D721Med (cell line): Measurements from ENCODE around the gene RPL32.

Experiments used
- DNase-seq: peaks from one replicate; pipeline ENCODE4 v3.0.0; 2011; ENCODE audit warnings: low spot score; ENCODE audit not compliant: insufficient read length
- FAIRE-seq: peaks from 2 replicates; lab custom pipeline; 2011; peaks lifted over from hg19 to GRCh38; lab: Jason Lieb, UNC
- TF ChIP-seq, protein P1 (sequence below): IDR thresholded peaks from 2 replicates; pipeline ENCODE4 v1.5.1; 2012; ENCODE audit warnings: mild to moderate bottlenecking, control low read depth; ENCODE audit not compliant: insufficient read depth; ENCODE audit errors: missing control alignments

RPL32 gene

GRCh38 chr3:12829886-12830784, 11.2 kb downstream of the RPL32 start:
- no peak for DNase-seq
- TF ChIP-seq, protein P1, sequence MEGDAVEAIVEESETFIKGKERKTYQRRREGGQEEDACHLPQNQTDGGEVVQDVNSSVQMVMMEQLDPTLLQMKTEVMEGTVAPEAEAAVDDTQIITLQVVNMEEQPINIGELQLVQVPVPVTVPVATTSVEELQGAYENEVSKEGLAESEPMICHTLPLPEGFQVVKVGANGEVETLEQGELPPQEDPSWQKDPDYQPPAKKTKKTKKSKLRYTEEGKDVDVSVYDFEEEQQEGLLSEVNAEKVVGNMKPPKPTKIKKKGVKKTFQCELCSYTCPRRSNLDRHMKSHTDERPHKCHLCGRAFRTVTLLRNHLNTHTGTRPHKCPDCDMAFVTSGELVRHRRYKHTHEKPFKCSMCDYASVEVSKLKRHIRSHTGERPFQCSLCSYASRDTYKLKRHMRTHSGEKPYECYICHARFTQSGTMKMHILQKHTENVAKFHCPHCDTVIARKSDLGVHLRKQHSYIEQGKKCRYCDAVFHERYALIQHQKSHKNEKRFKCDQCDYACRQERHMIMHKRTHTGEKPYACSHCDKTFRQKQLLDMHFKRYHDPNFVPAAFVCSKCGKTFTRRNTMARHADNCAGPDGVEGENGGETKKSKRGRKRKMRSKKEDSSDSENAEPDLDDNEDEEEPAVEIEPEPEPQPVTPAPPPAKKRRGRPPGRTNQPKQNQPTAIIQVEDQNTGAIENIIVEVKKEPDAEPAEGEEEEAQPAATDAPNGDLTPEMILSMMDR: peak; percentile 4
- FAIRE-seq: no peak

DNA sequence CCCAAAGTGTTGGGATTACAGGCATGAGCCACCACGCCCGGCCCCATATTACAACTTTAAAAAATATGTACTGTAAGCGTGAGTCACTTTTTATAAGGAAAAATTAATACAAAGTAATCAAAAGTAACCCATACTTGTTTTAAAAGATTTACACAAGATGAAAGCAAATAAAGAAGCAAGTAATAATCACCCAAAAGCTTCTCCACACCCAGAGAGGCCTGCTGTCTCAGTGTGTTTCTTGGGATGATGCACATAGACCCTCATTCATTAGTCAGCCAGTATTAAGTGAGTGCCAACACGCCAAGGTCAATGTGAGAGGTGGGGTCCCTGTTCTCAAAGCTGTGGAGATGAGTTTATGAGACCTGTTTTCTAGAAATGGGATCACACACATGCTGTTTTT, 12.0 kb downstream of the RPL32 start:
- DNase-seq (no peak), FAIRE-seq (no peak)
- TF ChIP-seq, protein P1: no peak

GRCh38 chr3:12828751-12829150, 12.6 kb downstream of the RPL32 start:
- FAIRE-seq: no peak
- DNase-seq: no peak
- TF ChIP-seq, protein P1: no peak

- DNase-seq (no peak), FAIRE-seq (no peak)
- TF ChIP-seq, protein P1: no peak
Observed at GRCh38 chr3:12825156-12825555, 16.2 kb downstream of the RPL32 start.

DNA sequence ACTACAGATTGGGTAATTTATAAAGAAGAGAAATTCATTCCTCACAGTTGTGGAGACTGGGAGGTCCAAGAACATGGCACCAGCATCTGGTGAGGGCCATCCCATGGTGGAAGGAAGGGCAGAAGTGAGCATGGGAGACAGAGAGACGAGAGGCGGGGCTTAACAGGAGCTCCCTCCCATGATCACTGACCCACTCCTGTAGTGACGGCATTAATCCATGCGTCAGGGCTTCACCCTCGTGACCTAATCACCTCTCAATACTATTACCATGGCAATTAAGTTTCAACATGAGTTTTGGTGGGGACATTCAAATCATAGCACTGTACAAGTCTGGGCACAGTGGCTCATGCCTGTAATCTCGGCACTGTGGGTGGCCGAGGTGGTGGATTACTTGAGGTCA, 17.1 kb downstream of the RPL32 start:
- TF ChIP-seq, protein P1: no peak
- DNase-seq (no peak), FAIRE-seq (no peak)

DNA sequence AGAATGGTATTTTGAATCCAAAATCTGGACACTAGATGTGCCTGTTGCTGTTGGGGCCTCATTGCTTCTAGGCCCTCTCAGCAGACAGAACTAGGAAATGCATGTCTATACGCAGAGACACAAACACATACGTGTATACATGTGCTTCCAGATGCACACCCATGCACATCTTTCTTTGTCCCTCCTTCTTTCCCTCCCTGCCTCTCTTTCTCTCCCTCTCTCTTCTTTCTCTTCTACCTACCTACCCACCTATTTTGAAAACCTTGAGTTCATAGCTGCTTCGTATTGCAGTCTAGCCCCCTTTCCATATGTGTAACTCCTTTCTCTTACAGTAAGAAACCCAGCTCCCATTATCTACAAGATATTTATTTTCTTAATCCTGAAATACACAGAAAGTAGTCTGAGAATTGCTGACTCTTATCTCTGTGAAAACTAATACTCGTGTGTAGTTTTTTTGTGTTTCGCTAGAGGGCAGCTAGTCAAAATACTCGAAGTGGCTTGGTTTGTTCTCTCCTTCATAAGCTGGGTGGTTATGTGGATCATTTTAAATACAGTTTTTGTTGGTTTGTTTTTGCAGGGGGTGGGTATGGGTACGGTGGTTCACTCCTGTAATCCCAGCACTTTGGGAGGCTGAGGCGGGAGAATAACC, 18.5 kb downstream of the RPL32 start:
- no peak for DNase-seq
- TF ChIP-seq, protein P1: peak; percentile 31
- no peak for FAIRE-seq

- FAIRE-seq (no peak), DNase-seq (no peak)
- TF ChIP-seq, protein P1: no peak
Observed at GRCh38 chr3:12818773-12819172, 22.6 kb downstream of the RPL32 start.
